Measurements from ENCODE around the gene TMEM238. TPM values are rescaled to one million over a fixed set of nuclear protein-coding genes. Genes with fewer than 3 reads are reported as not detected.
"Not testable (repeated sequence)": the region's sequence is repeated elsewhere in the genome, so short reads cannot be mapped to it uniquely, and the experiment has no call there.

TMEM238 gene
- polyA plus RNA-seq, 5 donors, result 0.23 to 2.3 (median 0.77) TPM

GRCh38 chr19:55344444-55344843, 39.6 kb downstream of the TMEM238 start:
- no peak for DNase-seq

DNA sequence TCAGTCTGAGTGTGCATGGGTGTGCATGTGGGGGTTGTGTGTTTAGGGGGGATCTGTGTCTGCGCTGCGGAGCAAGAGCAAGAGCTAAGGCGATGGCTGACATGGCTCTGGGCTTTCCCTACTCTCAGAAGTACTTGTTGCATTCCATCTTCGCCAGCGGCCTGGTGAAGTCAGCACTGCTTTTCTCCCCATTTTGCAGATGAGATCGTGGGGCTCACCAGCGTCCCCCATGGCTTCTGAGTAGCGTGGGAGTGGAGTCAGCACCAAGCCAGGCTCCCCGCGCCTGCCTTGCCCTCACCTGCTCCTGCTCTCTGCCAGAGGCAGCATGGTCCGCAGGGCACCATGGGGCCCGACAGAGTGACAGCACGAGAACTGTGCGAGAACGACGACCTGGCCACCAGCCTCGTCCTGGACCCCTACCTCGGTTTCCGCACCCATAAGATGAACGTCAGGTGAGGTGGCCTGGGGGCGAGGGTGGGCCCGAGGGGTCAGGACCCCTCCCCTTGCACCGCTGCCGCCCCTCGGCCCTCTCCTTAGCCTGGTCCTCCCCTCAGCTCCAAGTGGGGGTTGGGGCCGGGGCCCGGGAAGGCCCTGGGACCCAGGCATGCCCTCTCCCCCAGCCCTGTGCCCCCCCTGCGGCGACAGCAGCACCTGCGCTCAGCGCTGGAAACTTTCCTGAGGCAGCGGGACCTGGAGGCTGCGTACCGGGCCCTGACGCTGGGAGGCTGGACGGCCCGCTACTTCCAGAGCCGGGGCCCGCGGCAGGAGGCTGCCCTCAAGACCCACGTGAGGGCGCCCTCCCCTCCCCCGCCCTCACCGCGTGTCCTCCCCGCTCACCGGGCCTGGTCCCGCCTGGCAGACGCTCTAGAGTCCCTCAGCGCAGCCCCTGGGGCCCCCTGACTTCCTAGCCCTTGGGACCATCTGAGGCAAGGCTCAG, 42.2 kb downstream of the TMEM238 start:
- DNase-seq, result no peak

- DNase-seq, result peak; percentile 59 to 61
Observed at GRCh38 chr19:55341171-55341588, 42.9 kb downstream of the TMEM238 start.

DNA sequence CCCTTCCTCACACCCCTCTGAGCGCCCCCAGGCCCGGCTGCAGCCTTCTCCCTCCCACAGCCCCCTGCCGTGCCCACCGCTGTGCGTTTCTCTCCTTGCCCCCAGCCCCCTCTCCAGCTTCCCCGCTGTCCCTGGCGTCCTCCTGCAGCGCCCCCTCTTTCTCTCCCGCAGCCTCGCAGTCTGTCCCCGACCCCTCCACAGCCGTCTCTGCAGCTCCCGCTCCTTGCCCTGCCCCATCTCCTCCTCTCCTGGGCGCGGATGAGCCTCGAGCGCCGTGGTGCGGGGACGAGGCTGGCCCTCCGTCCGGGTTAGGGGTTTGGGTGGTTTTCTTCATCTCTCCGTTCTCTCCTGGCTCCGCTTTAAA, 43.3 kb downstream of the TMEM238 start:
- DNase-seq, result no peak

GRCh38 chr19:55339889-55340783, 44.0 kb downstream of the TMEM238 start:
- no peak for DNase-seq

DNA sequence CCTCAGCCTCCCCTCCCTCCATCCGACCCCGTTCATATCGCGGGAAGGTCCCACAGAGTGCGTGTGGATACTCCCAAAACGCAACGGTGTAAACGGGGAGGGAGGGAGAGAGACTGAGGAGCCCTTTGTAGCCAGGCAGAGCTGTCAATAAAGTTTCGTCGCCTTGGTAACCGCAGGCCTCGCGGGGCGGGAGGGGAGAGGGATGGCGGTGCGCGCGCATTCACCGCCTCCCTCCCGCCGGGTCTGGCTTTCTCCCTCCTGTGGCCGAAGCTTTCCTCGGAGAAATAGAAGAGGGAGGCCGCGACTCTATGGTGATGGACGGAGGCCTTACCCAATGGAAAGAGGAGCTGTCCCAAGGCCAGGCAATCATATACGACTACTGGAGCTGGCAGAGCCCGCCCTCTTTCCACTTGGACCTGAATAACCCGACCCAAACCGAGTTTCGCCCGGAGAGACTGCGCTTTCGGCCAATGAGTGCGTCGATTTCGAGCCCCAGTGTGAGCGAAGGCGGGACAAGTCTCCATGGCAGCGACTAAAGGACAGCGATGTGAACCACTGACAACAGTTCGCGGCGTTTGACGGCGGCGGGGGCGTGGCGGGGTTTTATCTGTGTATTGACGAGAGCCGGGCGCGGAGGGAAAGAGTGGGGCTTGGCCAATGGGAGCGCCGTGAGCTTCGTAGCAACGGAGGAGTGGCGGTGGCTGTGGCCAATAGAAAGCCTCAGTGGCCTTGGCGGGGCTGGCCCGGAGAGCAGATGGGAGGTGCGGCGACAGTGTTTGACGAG, 44.8 kb downstream of the TMEM238 start, which contains the start of gene KMT5C:
Gene KMT5C (plus strand): TSS at position 772 of the 784 bp plus-strand sequence. CDS start 2,061 bp downstream, outside the sequence.
- peak; percentile 100 for DNase-seq

- no peak for DNase-seq
Observed at GRCh38 chr19:55336101-55336500, 48.0 kb downstream of the TMEM238 start.

DNA sequence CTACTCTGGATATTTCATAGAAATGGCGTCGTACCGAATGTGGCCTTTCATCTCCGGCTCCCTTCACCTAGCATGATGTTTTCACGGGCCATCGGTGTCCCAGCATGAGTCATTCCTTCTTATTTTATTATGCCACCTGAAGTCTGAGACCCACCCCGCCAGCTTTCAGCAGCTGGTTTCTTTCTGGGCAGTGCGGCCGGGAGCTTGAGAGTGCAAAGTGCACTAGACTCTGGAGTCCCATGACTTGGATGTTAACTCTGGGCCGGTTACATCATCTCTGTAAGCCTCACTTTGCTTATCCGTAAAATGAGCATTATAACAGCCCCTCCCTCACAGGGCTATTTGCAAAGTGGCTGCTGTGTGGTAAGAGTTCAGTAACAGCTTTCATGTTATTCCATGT, 50.2 kb downstream of the TMEM238 start:
- DNase-seq, result no peak

GRCh38 chr19:55329791-55330190, 54.3 kb downstream of the TMEM238 start:
- DNase-seq, result not testable (repeated sequence)

Other genes with a start within 250 kb of the TMEM238 start
- gene TNNT1, start 235.1 kb downstream of the TMEM238 start, polyA plus RNA-seq (ENCODE audit: insufficient read depth in 1 of 5, insufficient read length in 5 of 5, low replicate concordance in 1 of 5), result 10 to 100 TPM in 1 of 5 donors, 1 to 10 TPM in 3, under 1 TPM in 1; 0.91 to 27.5 (median 2.1) TPM
- 1 to 10 TPM in 1 of 5 donors, under 1 TPM in 4; 0.39 to 1.9 (median 0.73) TPM for gene TNNI3, start 226.6 kb downstream of the TMEM238 start, polyA plus RNA-seq (ENCODE audit: insufficient read depth in 1 of 5, insufficient read length in 5 of 5, low replicate concordance in 1 of 5)
- gene DNAAF3, start 217.7 kb downstream of the TMEM238 start, polyA plus RNA-seq (ENCODE audit: insufficient read depth in 1 of 5, insufficient read length in 5 of 5, low replicate concordance in 1 of 5), result 1 to 10 TPM; 1.4 to 8.6 (median 5.1) TPM
- gene SYT5, start 204.0 kb downstream of the TMEM238 start, polyA plus RNA-seq (ENCODE audit: insufficient read depth in 1 of 5, insufficient read length in 5 of 5, low replicate concordance in 1 of 5), result 1 to 10 TPM in 3 of 5 donors, under 1 TPM in 2; 0.50 to 1.2 (median 1.1) TPM
- gene PTPRH, start 174.8 kb downstream of the TMEM238 start, polyA plus RNA-seq (ENCODE audit: insufficient read depth in 1 of 5, insufficient read length in 5 of 5, low replicate concordance in 1 of 5), result under 1 TPM; 0.15 to 0.30 (median 0.27) TPM
- gene TMEM86B, start 155.5 kb downstream of the TMEM238 start, polyA plus RNA-seq (ENCODE audit: insufficient read depth in 1 of 5, insufficient read length in 5 of 5, low replicate concordance in 1 of 5), result 1 to 10 TPM; 2.1 to 5.0 (median 3.4) TPM
- 10 to 100 TPM; 28.8 to 46.0 (median 35.3) TPM for gene PPP6R1, start 125.3 kb downstream of the TMEM238 start, polyA plus RNA-seq (ENCODE audit: insufficient read depth in 1 of 5, insufficient read length in 5 of 5, low replicate concordance in 1 of 5)
- gene HSPBP1, start 104.2 kb downstream of the TMEM238 start, polyA plus RNA-seq (ENCODE audit: insufficient read depth in 1 of 5, insufficient read length in 5 of 5, low replicate concordance in 1 of 5), result 10 to 100 TPM; 20.9 to 50.7 (median 28.5) TPM
- 10 to 100 TPM; 10.2 to 20.8 (median 15.7) TPM for gene BRSK1, start 100.3 kb downstream of the TMEM238 start, polyA plus RNA-seq (ENCODE audit: insufficient read depth in 1 of 5, insufficient read length in 5 of 5, low replicate concordance in 1 of 5)
- gene TMEM150B, start 59.0 kb downstream of the TMEM238 start, polyA plus RNA-seq (ENCODE audit: insufficient read depth in 1 of 5, insufficient read length in 5 of 5, low replicate concordance in 1 of 5), result under 1 TPM; 0.56 to 0.83 (median 0.64) TPM
- 10 to 100 TPM; 16.0 to 30.0 (median 22.8) TPM for gene KMT5C, start 44.4 kb downstream of the TMEM238 start, polyA plus RNA-seq (ENCODE audit: insufficient read depth in 1 of 5, insufficient read length in 5 of 5, low replicate concordance in 1 of 5)
- 1 to 10 TPM in 1 of 5 donors, under 1 TPM in 4; 0.14 to 1.4 (median 0.35) TPM for gene COX6B2, start 29.6 kb downstream of the TMEM238 start, polyA plus RNA-seq (ENCODE audit: insufficient read depth in 1 of 5, insufficient read length in 5 of 5, low replicate concordance in 1 of 5)
- under 1 TPM in 2 of 5 donors, not detected in 3; 0.04 to 0.06 TPM for gene GARIN5B, start 21.0 kb downstream of the TMEM238 start, polyA plus RNA-seq (ENCODE audit: insufficient read depth in 1 of 5, insufficient read length in 5 of 5, low replicate concordance in 1 of 5)
- under 1 TPM; 0.26 to 0.76 (median 0.49) TPM for gene IL11, start 13.8 kb downstream of the TMEM238 start, polyA plus RNA-seq (ENCODE audit: insufficient read depth in 1 of 5, insufficient read length in 5 of 5, low replicate concordance in 1 of 5)
- 10 to 100 TPM in 2 of 5 donors, 1 to 10 TPM in 2, under 1 TPM in 1; 0.93 to 13.6 (median 6.6) TPM for gene TMEM190, start 7.5 kb downstream of the TMEM238 start, polyA plus RNA-seq (ENCODE audit: insufficient read depth in 1 of 5, insufficient read length in 5 of 5, low replicate concordance in 1 of 5)
- gene RPL28, start 1.6 kb upstream of the TMEM238 start, polyA plus RNA-seq (ENCODE audit: insufficient read depth in 1 of 5, insufficient read length in 5 of 5, low replicate concordance in 1 of 5), result 1,000 to 10,000 TPM in 4 of 5 donors, 100 to 1,000 TPM in 1; 947 to 1,993 (median 1,238) TPM
- 10 to 100 TPM; 32.8 to 53.3 (median 35.3) TPM for gene UBE2S, start 23.5 kb upstream of the TMEM238 start, polyA plus RNA-seq (ENCODE audit: insufficient read depth in 1 of 5, insufficient read length in 5 of 5, low replicate concordance in 1 of 5)
- under 1 TPM; 0.16 to 0.23 (median 0.18) TPM for gene SHISA7, start 59.0 kb upstream of the TMEM238 start, polyA plus RNA-seq (ENCODE audit: insufficient read depth in 1 of 5, insufficient read length in 5 of 5, low replicate concordance in 1 of 5)
- 10 to 100 TPM; 21.5 to 53.9 (median 25.7) TPM for gene ISOC2, start 77.3 kb upstream of the TMEM238 start, polyA plus RNA-seq (ENCODE audit: insufficient read depth in 1 of 5, insufficient read length in 5 of 5, low replicate concordance in 1 of 5)
- gene C19orf85, start 80.5 kb upstream of the TMEM238 start, polyA plus RNA-seq (ENCODE audit: insufficient read depth in 1 of 5, insufficient read length in 5 of 5, low replicate concordance in 1 of 5), result not detected
- gene ZNF628, start 92.3 kb upstream of the TMEM238 start, polyA plus RNA-seq (ENCODE audit: insufficient read depth in 1 of 5, insufficient read length in 5 of 5, low replicate concordance in 1 of 5), result 1 to 10 TPM; 2.0 to 7.0 (median 2.2) TPM
- 10 to 100 TPM; 28.6 to 60.8 (median 42.3) TPM for gene NAT14, start 100.9 kb upstream of the TMEM238 start, polyA plus RNA-seq (ENCODE audit: insufficient read depth in 1 of 5, insufficient read length in 5 of 5, low replicate concordance in 1 of 5)
- 10 to 100 TPM in 1 of 5 donors, 1 to 10 TPM in 4; 3.1 to 15.6 (median 8.8) TPM for gene SSC5D, start 104.1 kb upstream of the TMEM238 start, polyA plus RNA-seq (ENCODE audit: insufficient read depth in 1 of 5, insufficient read length in 5 of 5, low replicate concordance in 1 of 5)
- under 1 TPM in 1 of 5 donors, not detected in 4; 0.41 TPM for gene SBK2, start 152.8 kb upstream of the TMEM238 start, polyA plus RNA-seq (ENCODE audit: insufficient read depth in 1 of 5, insufficient read length in 5 of 5, low replicate concordance in 1 of 5)
- gene SBK3, start 161.3 kb upstream of the TMEM238 start, polyA plus RNA-seq (ENCODE audit: insufficient read depth in 1 of 5, insufficient read length in 5 of 5, low replicate concordance in 1 of 5), result 1 to 10 TPM in 1 of 5 donors, under 1 TPM in 4; 0.55 to 1.2 (median 0.73) TPM
- gene ZNF579, start 196.6 kb upstream of the TMEM238 start, polyA plus RNA-seq (ENCODE audit: insufficient read depth in 1 of 5, insufficient read length in 5 of 5, low replicate concordance in 1 of 5), result 10 to 100 TPM in 4 of 5 donors, 1 to 10 TPM in 1; 10.0 to 20.2 (median 13.7) TPM
- gene FIZ1, start 215.2 kb upstream of the TMEM238 start, polyA plus RNA-seq (ENCODE audit: insufficient read depth in 1 of 5, insufficient read length in 5 of 5, low replicate concordance in 1 of 5), result 10 to 100 TPM; 16.3 to 24.9 (median 19.1) TPM
- gene ZNF524, start 216.0 kb upstream of the TMEM238 start, polyA plus RNA-seq (ENCODE audit: insufficient read depth in 1 of 5, insufficient read length in 5 of 5, low replicate concordance in 1 of 5), result 10 to 100 TPM in 1 of 5 donors, 1 to 10 TPM in 4; 6.0 to 11.8 (median 6.1) TPM
- gene ZNF865, start 221.4 kb upstream of the TMEM238 start, polyA plus RNA-seq (ENCODE audit: insufficient read depth in 1 of 5, insufficient read length in 5 of 5, low replicate concordance in 1 of 5), result 10 to 100 TPM in 1 of 5 donors, 1 to 10 TPM in 4; 5.3 to 15.5 (median 7.9) TPM
- gene ZNF784, start 240.3 kb upstream of the TMEM238 start, polyA plus RNA-seq (ENCODE audit: insufficient read depth in 1 of 5, insufficient read length in 5 of 5, low replicate concordance in 1 of 5), result 10 to 100 TPM in 1 of 5 donors, 1 to 10 TPM in 4; 7.8 to 11.6 (median 8.8) TPM

Measured in right lung (tissue), 5 donors.